Smooth muscle cell of trachea (primary cell): ENCODE results near the gene CD38. TPM values are rescaled to one million over a fixed set of nuclear protein-coding genes. Genes with fewer than 3 reads are reported as not detected.

ENCODE experiments used
- total RNA-seq: library from RNA; depleted of rRNA; stranded (reverse); fragments of >200 nt; gene quantifications from 2 replicates; pipeline ENCODE4 v1.2.1, GENCODE V29; 2014

CD38 gene
- total RNA-seq = 0.33 TPM in 1 of 2 replicates, not detected in the other

DNA sequence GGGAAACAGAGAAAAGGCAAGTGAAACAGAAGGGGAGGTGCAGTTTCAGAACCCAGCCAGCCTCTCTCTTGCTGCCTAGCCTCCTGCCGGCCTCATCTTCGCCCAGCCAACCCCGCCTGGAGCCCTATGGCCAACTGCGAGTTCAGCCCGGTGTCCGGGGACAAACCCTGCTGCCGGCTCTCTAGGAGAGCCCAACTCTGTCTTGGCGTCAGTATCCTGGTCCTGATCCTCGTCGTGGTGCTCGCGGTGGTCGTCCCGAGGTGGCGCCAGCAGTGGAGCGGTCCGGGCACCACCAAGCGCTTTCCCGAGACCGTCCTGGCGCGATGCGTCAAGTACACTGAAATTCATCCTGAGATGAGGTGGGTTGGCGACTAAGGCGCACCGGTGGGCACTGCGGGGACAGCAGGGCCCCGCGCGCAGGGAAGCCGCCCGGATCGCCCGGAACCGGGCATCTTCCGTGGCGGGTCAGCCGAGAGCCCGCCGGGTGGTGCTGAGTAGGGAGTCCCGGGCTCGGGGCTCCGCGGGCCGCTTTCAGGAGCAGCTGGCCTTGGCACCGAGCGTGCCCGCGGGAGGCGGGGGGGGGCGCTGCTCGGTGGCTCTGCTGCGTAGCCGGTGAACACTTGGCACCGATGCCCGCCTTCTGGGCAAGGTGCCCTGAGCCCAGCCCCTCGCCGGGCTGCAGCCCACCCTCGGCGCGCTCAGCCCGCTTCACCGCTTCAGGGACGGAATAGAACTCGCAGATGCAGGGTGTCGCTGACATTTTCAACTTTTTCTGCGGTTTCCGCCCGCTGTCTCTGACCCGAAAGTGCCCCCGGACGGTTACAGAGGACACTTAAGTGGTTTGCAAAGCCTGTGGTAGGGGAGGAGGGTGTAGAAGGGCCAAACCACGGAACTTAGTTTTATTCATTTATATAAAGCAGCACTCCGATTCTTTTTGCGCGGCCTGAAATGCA, at the start of gene CD38:
Gene CD38, plus strand, starts transcription at position 40 of the 953 bp plus-strand sequence. Its CDS starts 87 bp downstream, at position 127.

Other genes starting within 250 kb of the CD38 start
- gene FBXL5, start 123.0 kb upstream of the CD38 start, total RNA-seq = 116 and 146 TPM in 2 replicates
- 12.9 and 32.0 TPM in 2 replicates for gene FAM200B, start 96.5 kb upstream of the CD38 start, total RNA-seq
- gene BST1, start 75.3 kb upstream of the CD38 start, total RNA-seq = 6.6 and 13.8 TPM in 2 replicates
- not detected in 2 replicates for gene FGFBP1, start 160.4 kb downstream of the CD38 start, total RNA-seq
- gene FGFBP2, start 184.8 kb downstream of the CD38 start, total RNA-seq = not detected in 2 replicates